ENCODE measurements around the gene IL4I1. TPM values are rescaled to one million over a fixed set of nuclear protein-coding genes. Genes with fewer than 3 reads are reported as not detected.

IL4I1 gene
- total RNA-seq, 2 donors from 2014 or later, result 0.14 to 2.5 TPM

GRCh38 chr19:49862391-49863253, 34.1 kb downstream of the IL4I1 start:
- intact Hi-C loops (cut with DNase I), result no loop called here
- H3K9me3 ChIP-seq, result no peaks in the 10 kb centered on the region
- 76% methylated on average over 49 of the region's 49 CpGs for WGBS
- H3K36me3 ChIP-seq, result peaks cover 0 to 17% of the 10 kb centered on the region in 2 donors
- H3K27me3 ChIP-seq (replicated peaks; ENCODE audit: insufficient read depth), result no peaks in the 10 kb centered on the region
- no peak for DNase-seq (ENCODE audit: low spot score)
- H3K27ac ChIP-seq, result peak overlapping the region; percentile 81 to 93
- H3K4me3 ChIP-seq, result no peak overlapping the region
- no peak for TF ChIP-seq POLR2AphosphoS5 (IDR thresholded peaks at IDR 0.05)
- TF ChIP-seq POLR2A (IDR thresholded peaks at IDR 0.05), result no peak
- TF ChIP-seq CTCF (IDR thresholded peaks at IDR 0.05), result no peak
- peaks cover 13% of the 10 kb centered on the region for H3K4me1 ChIP-seq (replicated peaks)

DNA sequence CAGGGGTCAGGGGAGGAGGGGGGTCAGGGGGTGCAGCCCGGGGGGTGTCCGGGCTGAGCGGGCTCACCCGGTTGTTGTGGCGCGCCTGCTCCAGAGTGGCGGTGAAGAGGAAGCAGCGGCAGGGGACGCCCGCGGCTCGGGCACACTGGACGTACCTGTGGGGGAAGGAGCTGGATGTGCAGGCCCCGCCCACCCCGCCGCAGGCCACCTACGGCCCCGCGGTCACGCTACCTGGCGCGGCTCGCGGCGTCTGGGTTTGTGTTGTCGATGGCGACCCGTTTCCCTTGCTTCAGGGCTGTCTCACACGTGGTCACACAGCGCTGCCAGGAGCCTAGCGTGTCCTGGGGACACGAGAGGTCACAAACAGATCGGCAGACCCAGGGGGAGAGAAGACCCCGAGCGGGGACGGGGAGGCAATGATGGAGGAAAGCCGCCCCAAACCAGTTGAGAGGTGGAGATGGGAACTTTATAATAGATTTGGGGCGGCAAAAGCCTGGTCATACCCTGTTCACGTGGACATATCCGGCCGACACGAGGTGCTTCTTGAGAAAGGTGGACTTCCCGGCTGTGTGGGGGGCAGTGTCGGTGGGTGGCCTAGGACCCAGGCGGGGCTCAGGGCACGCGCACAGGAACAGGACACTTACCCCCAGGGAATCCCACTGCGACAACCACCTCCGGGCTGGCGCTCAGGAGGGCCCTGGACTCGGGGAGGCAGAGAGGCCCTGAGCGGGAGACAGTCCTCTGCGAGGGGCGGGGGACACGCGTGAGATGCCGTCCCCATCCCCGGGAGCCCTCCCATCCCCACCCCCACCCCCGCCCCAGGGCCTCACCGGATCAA, 34.9 kb downstream of the IL4I1 start:
- intact Hi-C loops (cut with DNase I), result no loop called here
- TF ChIP-seq POLR2AphosphoS5 (IDR thresholded peaks at IDR 0.05) (no peak), CTCF (IDR thresholded peaks at IDR 0.05) (no peak), POLR2A (IDR thresholded peaks at IDR 0.05) (no peak)
- H3K4me3 ChIP-seq, result peak overlapping the region; percentile 8 to 16
- peak overlapping the region; percentile 81 to 93 for H3K27ac ChIP-seq
- peaks cover 2 to 26% of the 10 kb centered on the region in 2 donors for H3K36me3 ChIP-seq
- peaks cover 13% of the 10 kb centered on the region for H3K4me1 ChIP-seq (replicated peaks)
- peak; percentile 45 for DNase-seq (ENCODE audit: low spot score)
- 78% methylated on average over 44 of the region's 60 CpGs for WGBS
- H3K9me3 ChIP-seq, result no peaks in the 10 kb centered on the region
- H3K27me3 ChIP-seq (replicated peaks; ENCODE audit: insufficient read depth), result no peaks in the 10 kb centered on the region

DNA sequence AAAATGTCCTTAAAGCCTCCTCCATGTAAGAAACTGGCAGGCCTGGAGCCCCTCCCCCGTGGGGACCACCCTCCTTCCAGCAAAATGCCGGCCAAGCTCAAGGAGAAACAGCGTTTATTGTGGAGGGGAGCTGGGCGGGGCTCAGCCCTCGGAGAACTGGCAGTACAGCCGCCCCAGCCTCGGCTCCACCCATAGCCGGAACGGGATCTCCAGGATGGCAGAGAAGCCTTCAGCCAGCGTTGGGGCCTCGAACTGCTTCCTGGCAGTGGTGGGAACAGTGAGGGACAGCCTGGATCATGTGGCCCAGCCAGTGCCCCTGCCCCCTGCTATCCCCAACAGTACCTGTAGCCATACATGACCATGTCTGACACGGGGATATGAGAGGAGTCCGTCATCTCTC, 35.6 kb downstream of the IL4I1 start:
- no peaks in the 10 kb centered on the region for H3K27me3 ChIP-seq (replicated peaks; ENCODE audit: insufficient read depth)
- WGBS, result 17% methylated on average over 13 of the region's 13 CpGs
- DNase-seq (ENCODE audit: low spot score), result peak; percentile 81

GRCh38 chr19:49860336-49861102, 36.2 kb downstream of the IL4I1 start:
- Histone ChIP-seq H3K4me1 (replicated peaks) (peaks cover 7% of the 10 kb centered on the region), H3K4me3 (peak overlapping the region; percentile 8 to 16), H3K27ac (peak overlapping the region; percentile 81 to 93), H3K36me3 (peaks cover 2 to 34% of the 10 kb centered on the region in 2 donors), H3K27me3 (replicated peaks; ENCODE audit: insufficient read depth) (no peaks in the 10 kb centered on the region), H3K9me3 (no peaks in the 10 kb centered on the region)
- DNase-seq (ENCODE audit: low spot score), result no peak
- 59% methylated on average over 17 of the region's 17 CpGs for WGBS
- intact Hi-C loops (cut with DNase I), result no loop called here
- TF ChIP-seq CTCF (IDR thresholded peaks at IDR 0.05) (no peak), POLR2A (IDR thresholded peaks at IDR 0.05) (no peak), POLR2AphosphoS5 (IDR thresholded peaks at IDR 0.05) (no peak)

More for the DNA sequence above, 35.6 kb downstream of the IL4I1 start:
- intact Hi-C loops (cut with DNase I), result no loop called here
- Histone ChIP-seq H3K9me3 (no peaks in the 10 kb centered on the region), H3K27ac (peak overlapping the region; percentile 81 to 93), H3K4me1 (replicated peaks) (peaks cover 7% of the 10 kb centered on the region), H3K4me3 (peak overlapping the region; percentile 8 to 16), H3K36me3 (peaks cover 2 to 32% of the 10 kb centered on the region in 2 donors)
- TF ChIP-seq POLR2A (IDR thresholded peaks at IDR 0.05), result no peak
- TF ChIP-seq POLR2AphosphoS5 (IDR thresholded peaks at IDR 0.05), result peak; percentile 51
- TF ChIP-seq CTCF (IDR thresholded peaks at IDR 0.05), result no peak

All from prostate gland (tissue), 2 donors.